ENCODE data around the gene UBE3D. TPM values are rescaled to one million over a fixed set of nuclear protein-coding genes. Genes with fewer than 3 reads are reported as not detected.

The UBE3D gene
- total RNA-seq, 1 experiment from 2014 or later: 14.0 TPM

GRCh38 chr6:82906951-82907350 is 158.7 kb downstream of the UBE3D start:
- POLR2A ChIA-PET: no interaction called here
- Mint-ChIP-seq H3K4me1 (peaks cover 2% of the 10 kb centered on the region; the same call in 1 of the 2 replicates), H3K4me3 (no peak overlapping the region), H3K27ac (no peak overlapping the region), H3K36me3 (no peaks in the 10 kb centered on the region), H3K27me3 (ENCODE audit: low read depth) (no peaks in the 10 kb centered on the region), H3K9me3 (no peaks in the 10 kb centered on the region)
- CTCF ChIA-PET: no interaction called here
- DNase-seq (ENCODE audit: low spot score) (no peak), ATAC-seq (no peak)
- TF ChIP-seq ETV6 (CRISPR knock-in tag; IDR thresholded peaks at IDR 0.05): no peak
- TF ChIP-seq NFYB (CRISPR knock-in tag; conservative IDR thresholded peaks at IDR 0.05; ENCODE audit: low read depth): no peak
- TF ChIP-seq ZNF416 (CRISPR knock-in tag; IDR thresholded peaks at IDR 0.05): no peak
- TF ChIP-seq AR (CRISPR knock-in tag; IDR thresholded peaks at IDR 0.05): no peak
- no peak for TF ChIP-seq ZMAT4 (CRISPR knock-in tag; IDR thresholded peaks at IDR 0.05)
- no peak for TF ChIP-seq CTCF (IDR thresholded peaks at IDR 0.05)
- no peak for TF ChIP-seq RORB (CRISPR knock-in tag; IDR thresholded peaks at IDR 0.05)
- no peak for TF ChIP-seq CDX4 (CRISPR knock-in tag; IDR thresholded peaks at IDR 0.05; ENCODE audit: borderline replicate concordance)
- TF ChIP-seq, protein P1, sequence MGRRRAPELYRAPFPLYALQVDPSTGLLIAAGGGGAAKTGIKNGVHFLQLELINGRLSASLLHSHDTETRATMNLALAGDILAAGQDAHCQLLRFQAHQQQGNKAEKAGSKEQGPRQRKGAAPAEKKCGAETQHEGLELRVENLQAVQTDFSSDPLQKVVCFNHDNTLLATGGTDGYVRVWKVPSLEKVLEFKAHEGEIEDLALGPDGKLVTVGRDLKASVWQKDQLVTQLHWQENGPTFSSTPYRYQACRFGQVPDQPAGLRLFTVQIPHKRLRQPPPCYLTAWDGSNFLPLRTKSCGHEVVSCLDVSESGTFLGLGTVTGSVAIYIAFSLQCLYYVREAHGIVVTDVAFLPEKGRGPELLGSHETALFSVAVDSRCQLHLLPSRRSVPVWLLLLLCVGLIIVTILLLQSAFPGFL (CRISPR knock-in tag; IDR thresholded peaks at IDR 0.05; ENCODE audit: borderline replicate concordance): no peak
- TF ChIP-seq SMAD4 (CRISPR knock-in tag; IDR thresholded peaks at IDR 0.05): no peak
- TF ChIP-seq HMGA2 (CRISPR knock-in tag; IDR thresholded peaks at IDR 0.05): no peak

DNA sequence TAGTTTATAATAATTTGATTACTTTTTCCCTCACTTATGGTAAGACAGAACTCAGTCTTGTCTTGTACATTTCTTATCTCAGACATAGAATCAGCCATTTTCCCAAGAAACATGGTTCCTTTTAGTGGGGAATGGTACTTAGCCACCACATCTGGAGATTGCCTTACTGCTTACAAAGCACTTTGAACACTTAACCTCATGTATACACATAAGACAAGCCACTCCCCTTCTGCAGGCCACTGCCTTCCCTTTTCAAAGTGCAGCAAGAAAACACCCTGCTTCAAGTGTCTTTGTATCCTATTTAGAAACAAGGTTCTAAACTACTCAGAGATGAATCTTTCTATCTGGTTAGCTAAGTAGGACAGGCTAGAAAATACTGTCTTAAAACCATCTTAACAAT is 159.2 kb downstream of the UBE3D start:
- POLR2A ChIA-PET: no interaction called here
- no peaks in the 10 kb centered on the region for H3K36me3 Mint-ChIP-seq
- CTCF ChIA-PET: no interaction called here
- H3K9me3 Mint-ChIP-seq: no peaks in the 10 kb centered on the region
- H3K27me3 Mint-ChIP-seq (ENCODE audit: low read depth): no peaks in the 10 kb centered on the region
- peak overlapping the region; percentile 40; the same call in 1 of the 2 replicates for H3K27ac Mint-ChIP-seq
- ATAC-seq (no peak), DNase-seq (ENCODE audit: low spot score) (no peak)
- H3K4me3 Mint-ChIP-seq: no peak overlapping the region
- peaks cover 2% of the 10 kb centered on the region; the same call in 1 of the 2 replicates for H3K4me1 Mint-ChIP-seq
- TF ChIP-seq TCF7 (CRISPR knock-in tag; IDR thresholded peaks at IDR 0.05; ENCODE audit: low read depth) (no peak), CTCF (IDR thresholded peaks at IDR 0.05) (no peak), NFYB (CRISPR knock-in tag; conservative IDR thresholded peaks at IDR 0.05; ENCODE audit: low read depth) (no peak), RORB (CRISPR knock-in tag; IDR thresholded peaks at IDR 0.05) (no peak), CDX4 (CRISPR knock-in tag; IDR thresholded peaks at IDR 0.05; ENCODE audit: borderline replicate concordance) (no peak), ZMAT4 (CRISPR knock-in tag; IDR thresholded peaks at IDR 0.05) (no peak)
- TF ChIP-seq, protein P2, sequence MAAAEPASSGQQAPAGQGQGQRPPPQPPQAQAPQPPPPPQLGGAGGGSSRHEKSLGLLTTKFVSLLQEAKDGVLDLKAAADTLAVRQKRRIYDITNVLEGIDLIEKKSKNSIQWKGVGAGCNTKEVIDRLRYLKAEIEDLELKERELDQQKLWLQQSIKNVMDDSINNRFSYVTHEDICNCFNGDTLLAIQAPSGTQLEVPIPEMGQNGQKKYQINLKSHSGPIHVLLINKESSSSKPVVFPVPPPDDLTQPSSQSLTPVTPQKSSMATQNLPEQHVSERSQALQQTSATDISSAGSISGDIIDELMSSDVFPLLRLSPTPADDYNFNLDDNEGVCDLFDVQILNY (CRISPR knock-in tag; IDR thresholded peaks at IDR 0.05): no peak
- TF ChIP-seq, protein P3, sequence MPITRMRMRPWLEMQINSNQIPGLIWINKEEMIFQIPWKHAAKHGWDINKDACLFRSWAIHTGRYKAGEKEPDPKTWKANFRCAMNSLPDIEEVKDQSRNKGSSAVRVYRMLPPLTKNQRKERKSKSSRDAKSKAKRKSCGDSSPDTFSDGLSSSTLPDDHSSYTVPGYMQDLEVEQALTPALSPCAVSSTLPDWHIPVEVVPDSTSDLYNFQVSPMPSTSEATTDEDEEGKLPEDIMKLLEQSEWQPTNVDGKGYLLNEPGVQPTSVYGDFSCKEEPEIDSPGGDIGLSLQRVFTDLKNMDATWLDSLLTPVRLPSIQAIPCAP (CRISPR knock-in tag; IDR thresholded peaks at IDR 0.05): no peak
- TF ChIP-seq, protein P4, sequence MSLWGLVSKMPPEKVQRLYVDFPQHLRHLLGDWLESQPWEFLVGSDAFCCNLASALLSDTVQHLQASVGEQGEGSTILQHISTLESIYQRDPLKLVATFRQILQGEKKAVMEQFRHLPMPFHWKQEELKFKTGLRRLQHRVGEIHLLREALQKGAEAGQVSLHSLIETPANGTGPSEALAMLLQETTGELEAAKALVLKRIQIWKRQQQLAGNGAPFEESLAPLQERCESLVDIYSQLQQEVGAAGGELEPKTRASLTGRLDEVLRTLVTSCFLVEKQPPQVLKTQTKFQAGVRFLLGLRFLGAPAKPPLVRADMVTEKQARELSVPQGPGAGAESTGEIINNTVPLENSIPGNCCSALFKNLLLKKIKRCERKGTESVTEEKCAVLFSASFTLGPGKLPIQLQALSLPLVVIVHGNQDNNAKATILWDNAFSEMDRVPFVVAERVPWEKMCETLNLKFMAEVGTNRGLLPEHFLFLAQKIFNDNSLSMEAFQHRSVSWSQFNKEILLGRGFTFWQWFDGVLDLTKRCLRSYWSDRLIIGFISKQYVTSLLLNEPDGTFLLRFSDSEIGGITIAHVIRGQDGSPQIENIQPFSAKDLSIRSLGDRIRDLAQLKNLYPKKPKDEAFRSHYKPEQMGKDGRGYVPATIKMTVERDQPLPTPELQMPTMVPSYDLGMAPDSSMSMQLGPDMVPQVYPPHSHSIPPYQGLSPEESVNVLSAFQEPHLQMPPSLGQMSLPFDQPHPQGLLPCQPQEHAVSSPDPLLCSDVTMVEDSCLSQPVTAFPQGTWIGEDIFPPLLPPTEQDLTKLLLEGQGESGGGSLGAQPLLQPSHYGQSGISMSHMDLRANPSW (CRISPR knock-in tag; conservative IDR thresholded peaks at IDR 0.05; ENCODE audit: low read depth): no peak
